Hepatic stellate cell (primary cell): ENCODE measurements around the gene CLEC16A.

Experiments used
- DNase-seq: peaks from one replicate; pipeline ENCODE4 v3.0.0; 2011; ENCODE audit warnings: low spot score

The CLEC16A gene

DNA sequence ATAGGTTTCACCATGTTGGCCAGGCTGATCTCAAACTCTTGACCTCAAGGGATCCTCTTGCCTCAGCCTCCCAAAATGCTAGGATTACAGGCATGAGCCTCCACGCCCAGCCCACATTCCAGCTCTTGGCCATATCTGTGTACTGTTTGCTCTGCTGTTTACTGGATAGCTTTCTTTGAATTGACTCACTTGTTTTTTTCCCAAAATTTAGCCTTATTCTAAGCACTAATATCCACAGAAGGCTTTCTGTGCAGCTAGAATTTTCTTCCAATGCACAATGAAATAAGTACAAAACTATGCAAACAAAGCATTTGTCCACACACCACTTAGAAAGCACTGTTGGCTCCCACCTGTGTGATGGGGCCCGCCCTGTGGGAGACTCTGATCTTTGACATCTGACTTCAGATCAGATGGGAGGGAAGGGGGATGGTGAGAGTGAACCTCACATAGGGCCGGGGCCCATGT is 72.2 kb downstream of the CLEC16A start:
- no peak for DNase-seq

DNA sequence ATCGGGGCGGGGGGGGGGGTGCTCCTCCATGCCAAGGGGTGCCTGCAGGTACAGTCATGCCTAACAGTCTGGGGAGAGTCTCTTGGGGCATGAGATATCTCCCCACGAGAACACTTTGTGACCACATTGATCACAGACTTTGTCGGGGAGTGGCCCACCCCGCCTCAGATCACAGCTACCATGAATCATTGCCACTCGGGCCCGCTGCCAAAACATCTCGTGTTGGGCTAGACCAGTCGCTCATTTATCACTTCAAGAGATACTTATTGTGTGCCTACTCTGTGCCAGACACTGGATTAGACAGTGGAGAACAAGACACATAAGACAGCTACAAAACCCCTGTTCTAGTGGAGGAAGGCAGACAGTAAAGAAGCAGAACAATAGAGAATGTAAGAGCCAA is 72.6 kb downstream of the CLEC16A start:
- no peak for DNase-seq

DNA sequence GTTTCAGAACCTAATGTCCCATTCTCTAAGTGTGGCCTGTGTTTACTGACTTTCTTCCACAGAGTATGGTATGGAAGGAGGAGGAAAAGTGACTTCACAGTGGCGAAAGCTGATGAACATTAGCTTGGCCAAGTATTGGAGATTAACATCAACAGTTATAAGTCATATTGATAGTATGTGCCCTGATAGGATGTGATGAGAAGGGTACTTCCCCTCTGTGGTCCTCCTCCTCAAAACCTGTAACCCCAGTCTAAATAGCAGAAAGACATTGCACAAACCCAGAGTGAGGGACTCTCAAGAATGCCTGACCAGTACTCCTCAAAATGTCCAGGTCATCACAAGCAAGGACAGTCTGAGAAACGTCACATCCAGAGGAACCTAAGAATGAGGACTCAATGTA is 73.1 kb downstream of the CLEC16A start:
- no peak for DNase-seq

DNA sequence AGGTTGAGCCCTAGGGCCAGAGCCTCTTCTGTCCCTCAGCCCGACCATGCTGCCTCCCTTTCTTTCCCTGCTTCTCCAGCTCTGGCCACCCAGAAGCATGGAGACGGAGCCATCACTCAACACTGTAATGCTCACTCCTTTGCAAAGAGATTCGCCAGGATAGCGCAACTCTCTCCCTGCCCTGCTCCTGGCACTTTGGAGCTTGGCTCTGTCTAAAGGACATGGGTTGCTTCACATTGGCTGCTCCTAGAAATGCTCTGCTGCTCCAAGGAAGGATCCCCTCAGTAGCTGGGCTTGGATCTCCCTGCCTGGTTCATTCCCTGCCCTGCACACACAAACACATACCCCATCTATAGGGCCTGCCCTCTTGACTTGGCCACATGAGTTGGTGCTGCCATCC is 76.0 kb downstream of the CLEC16A start:
- no peak for DNase-seq

DNA sequence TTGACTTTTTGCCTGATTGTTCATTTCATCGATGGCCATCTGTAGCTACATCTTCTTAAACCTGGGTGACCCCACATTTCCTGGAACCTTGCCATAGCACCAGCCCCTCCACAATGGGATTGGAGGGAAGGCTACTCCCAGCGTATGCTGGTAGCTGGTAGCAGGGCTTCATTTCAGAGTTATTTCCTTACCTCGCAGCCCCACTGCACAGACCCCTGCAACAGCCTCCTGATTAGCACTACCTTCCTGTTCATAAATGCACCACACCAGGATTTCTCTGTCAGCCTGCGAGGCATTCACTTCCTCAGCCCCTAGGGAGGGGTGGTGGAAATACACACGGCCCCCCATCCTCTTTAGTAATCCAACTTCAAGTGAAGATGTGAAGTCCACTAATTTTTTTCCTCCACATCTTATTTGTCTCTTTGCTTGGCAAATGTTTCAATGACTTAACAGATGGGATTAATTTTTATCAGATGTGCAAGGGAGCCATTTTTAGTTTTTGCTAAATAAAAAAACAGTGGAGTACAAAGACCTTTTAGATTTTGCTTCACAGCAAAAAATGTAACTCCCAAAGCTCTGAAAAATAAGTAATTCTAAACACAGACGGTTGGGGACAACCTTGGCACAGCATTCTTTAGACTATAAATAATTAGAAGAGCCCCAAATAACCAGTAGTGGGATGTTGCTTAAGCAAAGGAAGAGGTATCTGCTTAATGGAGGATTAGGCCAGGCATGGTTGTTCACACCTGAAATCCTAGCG is 76.6 kb downstream of the CLEC16A start:
- DNase-seq: no peak

DNA sequence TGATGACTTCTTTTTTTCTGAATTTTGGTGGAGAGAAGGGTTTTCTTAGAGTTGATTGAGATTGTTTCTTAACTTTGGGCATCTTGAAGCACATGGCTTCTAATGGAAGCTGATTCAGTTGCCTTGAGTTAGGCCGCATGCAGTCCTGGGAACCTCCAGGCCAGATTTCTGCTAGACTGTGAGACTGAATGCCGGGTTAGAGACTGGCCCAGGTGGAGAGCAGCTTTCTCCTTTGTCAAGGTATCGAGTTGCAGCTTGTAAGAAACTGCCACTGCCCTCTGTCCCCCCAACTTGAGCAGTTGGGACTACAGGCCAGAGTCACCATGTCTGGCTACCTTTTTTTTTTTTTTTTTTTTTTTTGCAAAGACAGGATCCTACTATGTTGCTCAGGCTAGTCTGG is 77.6 kb downstream of the CLEC16A start:
- no peak for DNase-seq

DNA sequence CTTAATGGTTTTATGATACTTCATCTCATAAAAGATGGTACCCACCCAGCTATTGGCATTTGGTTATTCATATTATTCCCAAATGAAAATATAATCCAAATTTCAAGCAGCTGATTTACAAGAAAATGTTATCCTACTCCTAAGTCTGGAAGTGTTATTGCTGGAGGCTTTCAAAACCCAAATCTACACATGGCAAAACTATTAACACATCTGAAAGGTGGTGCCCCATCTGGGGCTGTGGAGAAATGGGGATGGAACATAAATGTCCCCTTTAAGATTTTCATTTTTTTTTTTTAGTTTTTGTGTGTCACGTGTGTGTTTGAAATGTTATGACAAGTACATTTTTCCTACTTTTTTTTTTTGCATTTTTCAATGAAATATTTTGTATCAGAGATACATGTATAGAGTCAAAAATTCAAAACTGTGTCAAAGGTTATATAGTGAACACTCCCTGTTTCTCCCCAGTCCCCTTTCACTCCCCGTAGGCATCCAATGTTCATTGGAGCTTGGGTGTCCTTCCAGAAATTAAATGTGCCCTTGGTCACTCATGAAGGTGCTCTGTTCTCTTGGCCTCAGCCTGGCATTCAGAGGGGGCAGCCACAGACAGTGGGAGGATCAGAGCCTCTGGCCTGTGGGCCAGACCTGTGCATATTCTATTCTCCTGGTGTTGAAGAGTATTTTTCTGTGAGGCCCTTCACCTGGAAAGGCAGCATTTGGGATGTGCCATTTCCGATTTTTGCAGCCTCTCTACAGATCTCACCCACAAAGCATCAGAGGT is 79.1 kb downstream of the CLEC16A start:
- DNase-seq: no peak

DNA sequence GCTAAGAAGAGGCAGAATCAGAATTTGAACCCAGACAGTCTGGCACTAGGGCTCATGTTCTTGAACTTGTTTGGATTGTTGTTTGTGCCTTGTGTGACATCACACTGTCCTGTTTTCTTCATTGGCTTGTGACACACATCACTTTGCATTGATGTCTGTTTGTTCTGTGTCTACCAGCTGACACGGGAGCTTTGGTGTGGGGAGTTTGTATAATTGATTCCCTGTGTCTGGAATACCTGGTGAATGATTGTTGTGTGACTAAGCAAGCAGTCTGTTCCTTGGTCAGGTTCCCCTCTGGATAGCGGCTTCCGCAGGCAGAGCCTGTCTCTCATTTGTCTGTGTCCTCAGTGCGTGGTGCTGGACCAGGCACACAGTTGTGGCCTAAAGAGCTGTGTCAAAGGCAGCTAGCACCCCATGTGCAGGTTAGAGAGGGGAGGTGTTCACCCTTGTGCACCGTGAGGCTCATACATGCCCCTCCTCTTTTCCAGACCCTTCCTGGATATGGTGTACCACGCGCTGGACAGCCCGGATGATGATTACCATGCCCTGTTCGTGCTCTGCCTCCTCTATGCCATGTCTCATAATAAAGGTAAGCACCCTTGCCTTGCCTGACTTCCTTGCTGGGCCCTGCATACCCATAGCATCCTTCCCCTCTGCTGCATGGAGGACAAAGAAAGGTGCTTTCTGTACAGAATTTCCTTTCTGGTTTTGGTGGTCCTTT is 80.1 kb downstream of the CLEC16A start:
- DNase-seq: no peak

DNA sequence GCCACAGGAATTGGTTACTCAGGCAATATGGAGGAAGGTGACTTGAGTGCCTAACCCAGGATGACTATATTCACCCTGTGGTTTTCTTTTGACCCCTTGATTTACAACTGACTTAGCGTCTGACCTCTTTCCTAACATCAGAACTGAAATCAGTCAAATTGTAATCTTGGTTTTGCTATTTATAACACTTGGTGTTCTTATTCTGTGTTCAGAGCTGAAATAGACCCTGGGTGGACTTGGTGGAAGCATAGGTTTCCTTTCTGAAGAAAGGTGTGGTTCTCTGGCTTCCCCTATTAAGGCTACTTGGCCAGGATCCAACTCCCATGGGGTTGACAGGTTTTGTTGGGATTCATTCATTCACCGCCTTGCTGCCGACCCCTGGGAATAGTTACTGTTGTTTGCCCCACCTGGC is 80.8 kb downstream of the CLEC16A start:
- no peak for DNase-seq

DNA sequence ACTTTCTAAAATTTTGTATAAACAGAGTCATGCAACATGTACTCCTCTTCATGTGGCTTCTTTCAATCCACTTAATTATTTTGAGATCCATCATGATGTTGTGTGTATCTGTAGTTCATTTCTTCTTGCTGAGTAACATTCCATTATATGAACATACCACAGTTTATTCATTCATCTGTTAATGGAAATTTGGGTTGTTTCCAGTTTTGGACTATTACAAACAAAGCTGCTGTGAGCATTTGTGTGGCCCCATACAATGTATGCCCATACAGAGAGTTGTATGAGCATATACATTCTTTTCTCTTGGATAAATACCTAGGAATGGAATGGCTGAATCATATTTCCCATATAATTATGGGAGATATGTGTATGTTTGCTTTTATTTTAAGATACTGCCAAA is 85.6 kb downstream of the CLEC16A start:
- DNase-seq: peak; percentile 19

DNA sequence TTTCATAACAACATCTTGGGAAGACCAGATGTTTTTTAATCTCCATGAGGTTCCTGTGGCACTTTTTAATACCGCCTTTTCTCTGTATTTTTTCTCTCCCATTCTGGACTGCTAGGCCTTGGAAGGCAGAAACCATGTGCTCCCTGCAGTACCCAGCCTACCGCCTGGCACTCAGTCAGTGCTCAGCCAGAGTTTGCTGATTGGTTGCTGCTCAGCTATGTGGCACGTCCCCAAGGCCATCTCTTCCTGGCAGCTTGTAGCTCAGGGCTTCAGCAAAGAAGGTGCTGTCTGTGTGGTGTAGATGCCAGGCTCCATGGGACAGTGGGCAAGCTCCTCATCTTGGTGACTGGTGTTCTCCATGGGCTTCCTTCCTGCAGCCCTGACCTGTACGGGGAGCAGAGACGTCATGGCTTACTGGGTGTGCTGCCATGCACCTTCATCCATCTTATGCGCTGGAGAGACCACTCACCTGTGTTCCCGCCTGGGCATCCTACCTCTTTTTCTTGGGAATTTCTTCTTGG is 86.7 kb downstream of the CLEC16A start:
- no peak for DNase-seq

DNA sequence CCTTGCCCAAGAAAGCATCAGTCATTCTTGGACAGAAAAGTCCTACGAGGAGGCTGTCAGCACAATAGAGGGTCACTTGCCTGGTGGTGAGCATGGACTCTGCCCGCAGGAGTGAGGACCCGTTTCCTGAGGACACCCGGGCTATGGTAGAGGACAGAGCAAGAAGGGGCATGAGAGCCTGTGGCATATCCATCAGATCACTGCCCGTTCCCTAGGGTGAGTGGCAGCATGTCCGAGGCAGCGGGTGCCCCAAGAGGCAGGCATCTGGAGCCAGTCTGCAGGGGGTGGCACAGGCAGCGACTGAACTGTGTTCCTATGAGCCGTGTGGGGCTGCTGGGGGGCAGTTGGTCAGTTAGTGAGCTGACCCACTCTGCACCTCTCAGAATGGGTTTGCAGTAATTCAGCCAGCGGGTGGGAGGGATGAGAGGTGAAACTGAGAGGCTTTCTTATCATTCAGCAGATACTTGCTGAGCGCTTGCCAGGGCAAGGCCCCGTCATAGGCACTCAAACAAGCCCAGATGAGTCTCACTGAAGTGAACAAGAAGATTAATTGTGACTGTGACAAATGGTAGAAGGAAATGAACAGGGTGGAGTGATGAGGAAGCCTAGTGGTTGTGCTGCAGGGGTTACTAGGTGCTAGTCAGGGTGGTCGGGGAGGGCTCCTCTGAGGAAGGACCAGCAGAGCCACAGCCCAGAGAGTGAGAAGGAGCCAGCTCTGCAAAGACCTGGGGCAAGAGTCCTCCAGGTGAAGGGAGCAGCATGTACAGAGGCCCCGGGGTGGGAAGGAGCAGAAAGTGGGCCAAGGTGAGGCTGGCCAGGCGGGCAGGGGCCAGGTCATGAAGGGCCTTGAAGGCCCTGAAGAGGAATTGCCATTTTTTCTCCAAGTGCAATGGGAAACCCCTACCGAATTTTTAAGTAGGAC is 87.9 kb downstream of the CLEC16A start:
- DNase-seq: no peak

DNA sequence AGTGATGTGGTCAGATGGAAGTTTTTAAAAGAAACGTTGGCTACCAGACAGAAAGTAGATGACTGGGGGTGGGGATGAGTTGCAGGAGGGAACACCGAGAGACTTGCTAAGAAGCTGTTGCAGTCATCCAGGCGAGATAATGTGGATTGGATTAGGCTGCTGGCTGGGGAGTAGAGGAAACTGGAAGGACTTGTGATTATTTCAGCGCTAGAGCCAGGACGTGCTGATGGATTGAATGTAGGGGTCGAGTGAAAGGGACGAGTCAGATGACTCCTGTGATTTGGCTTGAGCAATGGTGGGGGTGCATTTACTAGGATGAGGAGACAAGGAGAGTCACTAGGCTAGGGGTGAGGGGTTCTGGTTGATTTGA is 88.5 kb downstream of the CLEC16A start:
- DNase-seq: no peak

DNA sequence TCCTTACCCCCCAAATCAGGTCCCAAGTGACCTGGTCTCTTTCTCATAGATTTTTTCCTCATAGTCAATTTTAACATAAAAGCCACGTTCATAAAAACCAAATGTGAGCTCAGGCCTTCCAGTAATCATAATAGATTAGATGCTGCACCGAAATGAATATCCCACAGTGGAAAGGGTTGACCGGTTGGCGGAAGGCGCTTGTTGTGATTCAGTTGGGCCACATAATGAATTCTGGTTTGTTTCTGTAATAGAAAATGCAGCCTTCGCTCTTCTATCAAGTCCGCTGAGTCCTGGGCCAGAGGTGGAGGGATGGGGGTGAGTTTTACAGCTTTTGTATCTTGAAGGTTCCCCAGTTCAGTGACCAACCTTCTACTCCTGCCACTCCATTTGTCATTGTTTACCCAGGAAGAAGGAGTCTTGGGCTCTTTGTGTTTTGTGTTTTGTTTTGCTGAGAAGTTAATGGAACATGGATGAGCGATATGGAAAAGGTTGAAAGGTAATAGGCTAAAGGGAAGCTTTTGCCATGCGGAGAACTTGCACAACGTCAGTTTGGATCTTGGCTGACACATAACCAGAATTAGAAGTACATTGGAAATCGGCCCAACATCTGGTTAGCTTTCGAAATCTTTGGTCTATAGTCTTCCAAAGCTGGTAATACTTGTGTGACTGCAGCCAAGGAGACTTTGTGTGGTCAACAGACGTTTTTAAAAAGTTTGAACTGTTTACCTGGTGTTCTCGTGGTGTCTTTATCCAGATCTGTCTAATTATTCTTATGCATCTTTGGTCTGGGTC is 89.5 kb downstream of the CLEC16A start:
- DNase-seq: no peak

DNA sequence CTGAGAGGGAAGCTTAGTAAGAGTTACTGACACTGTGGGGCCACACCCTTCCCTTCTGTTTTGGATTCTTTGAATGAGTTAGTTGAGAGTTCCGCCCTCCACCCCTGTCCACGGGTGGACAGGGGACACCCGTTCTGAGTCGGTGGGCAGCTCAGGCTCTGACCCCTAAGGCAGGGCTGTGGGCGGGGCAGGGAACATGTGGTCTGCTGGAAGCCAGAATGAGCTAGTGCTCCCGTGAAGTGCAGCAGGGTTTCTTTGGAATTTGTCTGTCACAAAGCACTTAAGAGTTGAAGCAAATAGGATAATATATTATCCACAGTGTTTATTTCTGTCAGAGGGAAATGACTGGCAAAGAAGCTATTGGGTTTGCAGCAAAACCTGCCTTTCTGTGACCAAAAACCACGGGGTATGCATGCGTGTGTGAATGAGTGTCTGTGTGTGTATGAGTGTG is 90.1 kb downstream of the CLEC16A start:
- DNase-seq: no peak

DNA sequence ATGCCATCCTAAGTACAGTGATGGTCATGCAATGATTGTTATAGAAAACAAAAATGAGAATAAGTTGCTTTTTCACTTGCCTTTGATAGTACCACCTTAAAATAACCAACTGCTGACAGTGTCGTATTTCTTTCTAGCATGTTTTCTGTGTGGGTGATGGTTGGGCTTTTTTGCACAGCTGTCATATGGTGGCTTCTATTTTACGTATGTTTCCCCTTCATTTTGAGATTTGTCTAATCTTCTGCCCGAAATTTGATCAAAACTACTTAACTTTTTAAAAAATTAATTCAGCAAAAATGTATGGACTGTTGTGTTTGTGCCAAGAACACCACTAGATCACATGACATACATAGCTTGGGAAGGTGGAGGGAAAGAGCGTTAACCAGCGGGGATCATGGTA is 90.7 kb downstream of the CLEC16A start:
- no peak for DNase-seq

DNA sequence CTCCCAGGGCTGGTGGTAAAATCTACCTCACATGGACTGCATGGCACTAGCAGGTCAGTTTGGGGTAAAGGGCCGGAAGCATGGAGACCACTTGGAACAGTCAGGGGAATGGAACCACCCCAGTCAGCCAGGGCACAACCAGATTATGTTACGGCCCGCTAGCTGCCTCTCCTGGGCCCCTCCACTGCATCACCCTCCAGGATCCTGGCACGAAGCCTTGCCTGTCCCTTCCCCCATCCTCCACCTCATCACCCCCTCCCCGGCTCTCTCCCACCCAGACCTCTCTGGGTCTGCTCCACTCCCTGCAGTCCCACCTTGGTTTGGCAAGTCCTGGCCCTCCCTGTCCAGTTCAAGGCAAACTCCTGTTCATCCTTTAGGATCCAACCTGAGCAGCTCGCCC is 91.7 kb downstream of the CLEC16A start:
- DNase-seq: no peak

DNA sequence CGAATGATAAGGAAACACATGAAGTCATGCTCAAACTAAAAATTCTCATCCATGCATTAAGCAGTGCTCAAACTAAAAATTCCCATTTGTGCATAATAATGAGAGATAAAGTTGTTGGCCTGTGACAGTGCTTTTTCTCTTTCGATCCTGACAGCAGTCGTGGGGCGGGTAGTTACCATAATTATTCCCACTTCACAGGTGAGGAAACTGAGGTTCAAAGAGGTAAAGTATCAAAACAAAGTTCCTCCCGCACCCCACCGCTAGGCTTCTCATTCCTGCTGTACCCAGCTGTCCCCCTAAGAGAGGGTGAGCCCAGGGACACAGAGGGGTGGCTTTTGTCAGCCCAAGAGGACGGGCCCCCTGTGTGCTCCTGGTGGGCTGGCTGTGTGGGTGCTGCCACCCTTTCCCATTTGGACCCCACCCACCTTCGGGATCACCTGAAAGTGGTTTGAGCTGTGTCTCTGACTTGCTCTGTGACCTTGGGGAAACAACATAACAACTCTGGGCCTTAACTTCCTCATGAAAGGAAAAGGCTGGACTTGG is 92.6 kb downstream of the CLEC16A start:
- no peak for DNase-seq

DNA sequence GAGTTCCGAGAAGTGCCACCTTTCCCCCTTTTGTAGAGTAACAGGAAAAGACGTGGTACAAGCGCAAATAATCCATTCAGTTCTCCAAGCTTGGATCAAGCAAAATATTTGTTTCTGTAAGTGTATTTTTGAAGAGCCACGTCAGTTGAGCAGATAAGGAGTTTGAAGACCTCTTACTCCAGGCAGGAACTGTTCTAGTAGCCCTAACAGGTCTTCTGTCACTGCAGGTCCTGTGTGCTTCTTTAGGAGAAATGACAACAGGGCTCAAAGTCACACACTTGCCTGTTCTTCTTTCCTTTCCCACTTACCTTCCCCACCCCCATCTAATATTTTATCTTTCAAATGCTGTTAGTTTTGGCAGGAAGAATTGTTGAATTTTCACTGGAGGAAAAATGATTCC is 93.9 kb downstream of the CLEC16A start:
- no peak for DNase-seq

DNA sequence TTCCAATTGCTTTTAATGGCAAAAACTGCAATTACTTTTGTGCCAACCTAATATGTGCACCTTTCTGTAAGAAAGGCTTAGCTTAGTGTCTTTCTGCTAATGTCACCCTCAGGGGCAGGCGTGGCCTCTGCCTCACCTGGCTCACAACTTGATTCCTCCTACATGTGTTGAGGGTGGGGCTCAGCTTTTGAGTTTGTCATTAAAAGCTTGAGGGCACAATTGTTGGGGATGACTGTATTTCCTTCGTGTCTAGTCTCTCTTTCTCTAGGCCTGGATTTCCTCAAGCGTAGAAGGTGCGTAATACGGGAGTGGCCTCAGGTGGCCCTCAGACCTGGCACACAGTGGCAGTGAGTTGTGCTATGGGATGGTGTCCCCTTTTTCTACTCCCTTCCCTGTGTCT is 94.4 kb downstream of the CLEC16A start:
- no peak for DNase-seq
